ENCODE data around the gene SGCB. TPM values are rescaled to one million over a fixed set of nuclear protein-coding genes. Genes with fewer than 3 reads are reported as not detected.

The SGCB gene
- total RNA-seq, 1 donor from 2014 or later: 51.8 TPM

GRCh38 chr4:52028970-52029369, 9.1 kb downstream of the SGCB start:
- no peak overlapping the region for H3K4me3 Mint-ChIP-seq
- peaks cover 72% of the 10 kb centered on the region for H3K36me3 ChIP-seq

DNA sequence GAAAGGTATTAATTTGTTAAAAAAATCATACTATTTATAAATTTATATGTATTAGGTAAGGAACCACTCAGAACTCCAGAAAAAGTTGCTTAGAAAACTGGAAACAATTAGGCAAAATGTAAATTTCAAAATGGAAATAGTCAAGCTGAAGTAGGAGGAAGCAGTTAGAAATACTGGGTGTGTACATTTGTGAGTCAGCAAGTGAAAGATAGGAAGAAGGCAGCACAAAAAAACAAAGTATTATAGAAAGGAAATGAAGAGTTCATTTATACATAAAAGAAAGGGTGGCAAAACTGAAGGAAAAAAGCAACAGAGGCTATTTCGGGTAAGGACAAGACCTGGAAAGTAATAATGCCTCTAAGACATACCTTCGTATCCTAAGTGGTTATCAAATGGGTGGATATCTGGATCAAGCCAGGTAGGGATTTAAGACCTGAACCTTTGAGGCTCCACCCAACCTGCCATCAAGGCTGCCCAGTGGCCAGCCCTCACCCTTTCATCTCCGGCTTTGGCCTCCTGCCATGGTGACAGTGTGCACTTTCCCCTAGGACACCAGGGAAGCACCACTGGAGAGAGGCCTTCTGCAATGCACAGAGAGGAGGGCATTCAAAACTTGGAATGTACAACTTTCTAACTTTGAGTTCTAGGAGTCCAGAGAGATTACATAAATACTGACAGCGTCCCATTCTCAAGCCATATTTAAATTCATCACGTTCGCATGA, 18.0 kb downstream of the SGCB start, which contains the start of gene LRRC66:
LRRC66 (minus strand) TSS at position 428 of the 722 bp plus-strand sequence. CDS start 2,750 bp downstream, outside the sequence.
- Histone ChIP-seq H3K9me3 (ENCODE audit: low read depth) (no peaks in the 10 kb centered on the region), H3K27ac (peak within 1 kb of the TSS; percentile 23), H3K9ac (no peak within 1 kb of the TSS), H3K4me1 (peaks cover 10% of the 10 kb centered on the region), H3K4me2 (no peak within 1 kb of the TSS), H2AFZ (replicated peaks) (no peak within 1 kb of the TSS), H3K27me3 (no peaks in the 10 kb centered on the region), H3K4me3 (no peak within 1 kb of the TSS), H3F3A (ENCODE audit: low read depth) (peaks cover 51% of the 10 kb centered on the region), H3K36me3 (peaks cover 24% of the 10 kb centered on the region), H3K79me2 (ENCODE audit: low read depth) (no peaks in the 10 kb centered on the region), H4K20me1 (ENCODE audit: low read depth) (no peaks in the 10 kb centered on the region)
- TF ChIP-seq EZH2phosphoT487 (IDR thresholded peaks at IDR 0.05) (no peak), EZH2 (IDR thresholded peaks at IDR 0.05) (no peak)
- TF ChIP-seq, protein P1, sequence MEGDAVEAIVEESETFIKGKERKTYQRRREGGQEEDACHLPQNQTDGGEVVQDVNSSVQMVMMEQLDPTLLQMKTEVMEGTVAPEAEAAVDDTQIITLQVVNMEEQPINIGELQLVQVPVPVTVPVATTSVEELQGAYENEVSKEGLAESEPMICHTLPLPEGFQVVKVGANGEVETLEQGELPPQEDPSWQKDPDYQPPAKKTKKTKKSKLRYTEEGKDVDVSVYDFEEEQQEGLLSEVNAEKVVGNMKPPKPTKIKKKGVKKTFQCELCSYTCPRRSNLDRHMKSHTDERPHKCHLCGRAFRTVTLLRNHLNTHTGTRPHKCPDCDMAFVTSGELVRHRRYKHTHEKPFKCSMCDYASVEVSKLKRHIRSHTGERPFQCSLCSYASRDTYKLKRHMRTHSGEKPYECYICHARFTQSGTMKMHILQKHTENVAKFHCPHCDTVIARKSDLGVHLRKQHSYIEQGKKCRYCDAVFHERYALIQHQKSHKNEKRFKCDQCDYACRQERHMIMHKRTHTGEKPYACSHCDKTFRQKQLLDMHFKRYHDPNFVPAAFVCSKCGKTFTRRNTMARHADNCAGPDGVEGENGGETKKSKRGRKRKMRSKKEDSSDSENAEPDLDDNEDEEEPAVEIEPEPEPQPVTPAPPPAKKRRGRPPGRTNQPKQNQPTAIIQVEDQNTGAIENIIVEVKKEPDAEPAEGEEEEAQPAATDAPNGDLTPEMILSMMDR (IDR thresholded peaks at IDR 0.05): no peak
- H3K9me3 Mint-ChIP-seq: no peaks in the 10 kb centered on the region
- H3K27ac Mint-ChIP-seq: no peak within 1 kb of the TSS
- H3K27me3 Mint-ChIP-seq (ENCODE audit: insufficient read depth, low read depth): peaks cover 4% of the 10 kb centered on the region
- DNase-seq (ENCODE audit: low spot score): no peak
- H3K36me3 Mint-ChIP-seq: peaks cover 18% of the 10 kb centered on the region
- H3K4me3 Mint-ChIP-seq: no peak within 1 kb of the TSS
- H3K4me1 Mint-ChIP-seq: no peaks in the 10 kb centered on the region

More at GRCh38 chr4:52028970-52029369, 9.1 kb downstream of the SGCB start:
- Histone ChIP-seq H3K9me3 (ENCODE audit: low read depth) (no peaks in the 10 kb centered on the region), H3K27me3 (no peaks in the 10 kb centered on the region), H3F3A (ENCODE audit: low read depth) (peaks cover 52% of the 10 kb centered on the region), H4K20me1 (ENCODE audit: low read depth) (peaks cover 21% of the 10 kb centered on the region), H3K9ac (no peak overlapping the region), H3K4me1 (peaks cover 25% of the 10 kb centered on the region), H3K27ac (no peak overlapping the region), H3K79me2 (ENCODE audit: low read depth) (peaks cover 54% of the 10 kb centered on the region), H3K4me2 (no peak overlapping the region), H2AFZ (replicated peaks) (no peak overlapping the region), H3K4me3 (no peak overlapping the region)
- no peak for DNase-seq (ENCODE audit: low spot score)
- TF ChIP-seq, protein P1 (IDR thresholded peaks at IDR 0.05): no peak
- TF ChIP-seq EZH2phosphoT487 (IDR thresholded peaks at IDR 0.05) (no peak), EZH2 (IDR thresholded peaks at IDR 0.05) (no peak)
- peaks cover 47% of the 10 kb centered on the region for H3K36me3 Mint-ChIP-seq
- no peaks in the 10 kb centered on the region for H3K27me3 Mint-ChIP-seq (ENCODE audit: insufficient read depth, low read depth)
- no peaks in the 10 kb centered on the region for H3K9me3 Mint-ChIP-seq
- H3K27ac Mint-ChIP-seq: no peak overlapping the region
- H3K4me1 Mint-ChIP-seq: no peaks in the 10 kb centered on the region

DNA sequence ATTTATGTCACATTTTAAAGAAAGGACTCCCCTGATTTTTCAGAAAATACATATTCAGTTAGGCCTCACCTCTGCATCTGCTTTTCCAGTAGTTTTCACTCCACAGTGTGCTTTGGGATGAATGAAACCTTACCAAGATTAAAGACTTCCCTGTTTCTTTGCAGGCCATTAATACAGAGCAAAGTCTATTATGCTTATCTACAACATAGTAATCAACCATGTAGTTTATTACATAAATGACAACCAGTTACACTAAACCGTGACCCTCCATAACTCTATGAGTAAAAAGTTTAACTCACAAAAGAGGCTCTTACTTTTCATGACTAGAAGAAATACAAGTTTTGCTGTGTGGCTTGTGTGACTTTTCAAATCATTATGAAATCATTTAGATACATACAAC, 20.3 kb downstream of the SGCB start:
- H4K20me1 ChIP-seq (ENCODE audit: low read depth): no peaks in the 10 kb centered on the region
- H3K9me3 ChIP-seq (ENCODE audit: low read depth): no peaks in the 10 kb centered on the region
- Mint-ChIP-seq H3K36me3 (peaks cover 9% of the 10 kb centered on the region), H3K4me1 (no peaks in the 10 kb centered on the region), H3K27ac (no peak overlapping the region), H3K4me3 (no peak overlapping the region), H3K9me3 (no peaks in the 10 kb centered on the region), H3K27me3 (ENCODE audit: insufficient read depth, low read depth) (peaks cover 4% of the 10 kb centered on the region)
- H3F3A ChIP-seq (ENCODE audit: low read depth): peaks cover 56% of the 10 kb centered on the region
- peaks cover 11% of the 10 kb centered on the region for H3K36me3 ChIP-seq
- no peaks in the 10 kb centered on the region for H3K27me3 ChIP-seq
- TF ChIP-seq EZH2 (IDR thresholded peaks at IDR 0.05) (no peak), EZH2phosphoT487 (IDR thresholded peaks at IDR 0.05) (no peak)
- TF ChIP-seq, protein P1 (IDR thresholded peaks at IDR 0.05): no peak
- no peak overlapping the region for H3K4me3 ChIP-seq
- no peak overlapping the region for H3K4me2 ChIP-seq
- peaks cover 18% of the 10 kb centered on the region for H3K4me1 ChIP-seq
- H2AFZ ChIP-seq (replicated peaks): no peak overlapping the region
- H3K79me2 ChIP-seq (ENCODE audit: low read depth): no peaks in the 10 kb centered on the region
- no peak overlapping the region for H3K27ac ChIP-seq
- H3K9ac ChIP-seq: no peak overlapping the region
- no peak for DNase-seq (ENCODE audit: low spot score)

All from neural progenitor cell (in vitro differentiated cells).